Urothelium cell line (cell line): ENCODE data around the gene FBXO34.
"Not testable (repeated sequence)": the region's sequence is repeated elsewhere in the genome, so short reads cannot be mapped to it uniquely, and the experiment has no call there.

Experiments
- DNase-seq: peaks from one replicate; pipeline ENCODE4 v3.0.0; 2011; ENCODE audit warnings: low spot score, mixed read lengths
- FAIRE-seq: peaks from 2 replicates; lab custom pipeline; 2011; peaks lifted over from hg19 to GRCh38; lab: Jason Lieb, UNC

The FBXO34 gene

GRCh38 chr14:55309154-55309553 lies 37.9 kb downstream of the FBXO34 start:
- DNase-seq = no peak
- FAIRE-seq = no peak

DNA sequence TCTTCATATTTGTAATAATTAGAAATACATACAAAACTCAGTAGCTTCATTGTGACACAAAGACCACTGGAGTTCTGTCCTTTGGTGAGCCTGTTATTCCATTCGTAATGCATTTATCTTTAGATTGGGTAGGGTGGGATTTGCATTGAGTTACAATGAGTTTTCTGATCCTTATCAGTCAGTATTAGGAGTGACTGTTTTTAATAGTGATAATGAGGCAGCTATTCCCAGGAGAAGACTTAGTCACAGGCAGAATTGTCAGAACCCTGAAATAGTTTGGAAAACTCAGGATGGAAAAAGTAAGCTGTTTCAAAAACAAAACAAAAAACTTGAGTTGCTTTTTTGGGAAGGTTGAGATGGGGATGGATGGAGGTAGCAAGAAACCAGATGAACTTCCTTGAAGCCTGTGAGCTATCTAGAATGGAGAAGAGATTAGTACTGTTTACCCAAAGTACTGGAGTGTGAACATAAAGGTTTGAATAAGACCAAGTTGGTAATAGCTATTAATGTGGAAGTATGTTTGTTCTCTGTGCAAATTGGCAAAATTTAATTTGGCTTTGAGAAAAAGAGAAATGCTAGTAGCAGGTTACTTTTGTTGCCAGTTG lies 38.6 kb downstream of the FBXO34 start:
- FAIRE-seq (no peak), DNase-seq (no peak)

- not testable (repeated sequence) for FAIRE-seq
These were observed 41.3 kb downstream of the FBXO34 start for GRCh38 chr14:55312379-55313030.

DNA sequence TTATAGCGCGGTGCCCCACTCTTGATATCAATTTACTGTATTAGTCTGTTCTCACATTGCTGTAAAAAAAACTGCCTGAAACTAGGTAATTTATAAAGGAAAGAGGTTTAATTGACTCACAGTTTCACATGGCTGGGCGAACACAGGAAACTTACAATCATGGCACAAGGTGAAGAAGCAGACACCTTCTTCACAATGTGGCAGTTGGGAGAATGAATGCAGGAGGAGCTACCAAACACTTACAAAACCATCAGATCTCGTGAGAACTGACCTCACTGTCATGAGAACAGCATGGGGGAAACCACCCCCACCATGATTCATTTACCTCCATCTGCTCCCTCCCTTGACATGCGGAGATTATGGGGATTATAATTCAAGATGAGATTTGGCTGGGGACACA lies 42.3 kb downstream of the FBXO34 start:
- FAIRE-seq (peak; percentile 79), DNase-seq (no peak)

More at GRCh38 chr14:55312379-55313030, 41.3 kb downstream of the FBXO34 start:
- DNase-seq = not testable (repeated sequence)

DNA sequence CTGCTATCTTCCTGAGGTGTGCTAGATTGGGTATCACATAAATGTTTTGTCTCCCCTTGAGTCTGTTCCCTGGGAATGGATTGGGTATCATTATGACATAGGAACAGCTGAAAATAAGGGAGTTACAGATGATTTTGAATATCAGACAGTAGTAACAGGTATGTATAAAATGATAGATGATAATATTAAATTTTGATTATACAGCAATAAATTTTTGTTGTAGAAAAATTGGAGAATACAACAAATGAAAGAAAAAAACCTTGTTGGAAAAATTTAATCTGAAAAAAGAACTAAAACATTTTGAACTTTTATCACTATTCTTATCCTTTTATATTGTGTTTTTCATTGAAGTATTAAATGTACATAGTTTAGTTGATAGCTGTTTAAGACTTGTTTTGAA lies 43.2 kb downstream of the FBXO34 start:
- FAIRE-seq (no peak), DNase-seq (no peak)

DNA sequence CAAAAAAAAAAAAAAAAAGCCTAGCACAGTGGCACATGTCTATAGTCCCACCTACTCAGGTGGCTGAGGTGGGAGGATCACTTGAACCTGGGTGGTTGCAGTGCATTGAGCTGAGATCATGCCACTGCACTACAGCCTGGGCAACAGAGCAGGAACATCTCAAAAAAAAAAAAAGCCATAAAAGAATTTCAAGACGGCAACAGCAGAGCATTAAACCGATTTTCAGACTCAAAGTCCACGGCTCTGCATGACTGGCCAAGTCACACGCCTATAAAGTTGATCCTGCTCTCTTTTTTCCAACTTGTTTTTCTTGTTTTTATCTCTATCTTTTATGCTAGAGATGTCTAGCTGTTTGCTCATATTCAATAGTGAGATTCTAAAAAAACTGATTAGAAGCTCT lies 45.3 kb downstream of the FBXO34 start:
- FAIRE-seq (no peak), DNase-seq (no peak)

DNA sequence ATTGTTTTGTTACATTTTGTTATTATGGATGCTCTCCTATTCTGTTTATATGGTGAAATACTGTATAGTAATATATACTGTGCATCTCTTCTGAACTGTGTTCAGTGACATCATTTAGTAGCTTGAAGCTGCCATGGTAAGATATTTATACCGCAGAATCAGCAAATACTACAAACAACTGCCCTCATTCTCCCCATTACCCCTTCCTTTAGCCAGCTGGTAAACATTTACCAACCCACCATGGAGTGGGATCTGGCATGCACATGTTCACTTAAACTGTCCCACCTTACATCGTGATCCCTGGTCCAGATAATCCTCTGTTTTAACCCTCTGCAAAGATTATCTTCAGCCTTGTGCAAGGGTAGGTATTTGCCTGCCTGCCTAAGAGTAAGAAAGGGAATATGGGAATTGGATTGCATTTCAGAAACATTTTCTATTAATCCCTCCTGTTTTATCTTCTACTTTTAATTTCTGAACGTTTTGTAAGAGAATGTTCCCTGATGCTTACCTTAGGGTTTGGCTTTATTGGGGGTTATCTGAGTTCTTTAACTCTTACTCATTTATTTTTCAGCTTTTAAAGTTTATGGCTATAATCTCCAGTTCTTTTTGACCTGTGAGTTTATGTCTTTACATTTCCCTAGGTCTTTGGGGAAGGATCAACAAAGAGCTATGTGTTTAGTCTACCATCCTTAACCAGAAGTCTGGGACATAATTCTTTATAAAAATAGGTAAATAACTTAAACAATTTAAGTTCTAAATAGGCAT lies 46.5 kb downstream of the FBXO34 start:
- no peak for FAIRE-seq
- DNase-seq = no peak

- FAIRE-seq = no peak
These were observed 47.5 kb downstream of the FBXO34 start for GRCh38 chr14:55318694-55319093.

GRCh38 chr14:55323910-55324309 lies 52.7 kb downstream of the FBXO34 start:
- FAIRE-seq (no peak), DNase-seq (no peak)

More at GRCh38 chr14:55318694-55319093, 47.5 kb downstream of the FBXO34 start:
- no peak for DNase-seq

DNA sequence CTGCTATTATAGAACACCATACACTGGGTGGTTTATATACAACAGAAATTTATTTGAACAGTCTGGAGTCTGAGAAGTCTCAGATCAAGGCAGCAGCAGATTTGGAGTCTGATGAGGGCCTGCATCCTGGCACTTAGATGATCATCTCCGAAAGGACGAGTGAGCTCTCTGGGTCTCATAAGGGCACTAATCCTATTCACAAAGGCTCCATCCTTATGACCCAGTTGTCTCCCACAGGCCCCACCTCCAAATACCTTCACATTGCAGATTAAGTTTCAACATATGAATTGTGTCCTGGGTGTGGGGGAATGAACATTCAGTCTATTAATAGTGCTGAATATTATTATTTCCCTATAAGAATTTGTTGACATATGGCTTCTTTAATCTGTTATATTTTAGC lies 53.6 kb downstream of the FBXO34 start:
- FAIRE-seq = no peak
- DNase-seq = no peak

DNA sequence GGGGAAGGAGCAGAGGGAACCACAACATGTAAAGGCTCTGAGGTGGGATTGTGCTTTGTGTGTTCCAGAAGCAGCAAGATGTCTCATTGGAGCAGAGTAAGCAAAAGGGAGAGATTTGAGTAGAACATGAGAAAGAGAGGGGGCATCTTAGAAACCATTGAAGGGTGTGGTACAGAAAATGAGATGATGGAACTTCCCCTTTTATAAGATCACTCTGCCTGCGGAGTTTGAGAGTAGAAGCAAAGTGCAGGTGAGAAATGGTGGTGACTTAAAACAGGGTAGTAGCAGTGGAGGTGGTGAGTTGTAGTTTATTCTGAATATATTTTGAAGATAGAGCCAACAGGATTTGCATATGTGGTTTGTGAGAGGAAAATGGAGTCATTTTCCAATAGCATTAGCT lies 56.0 kb downstream of the FBXO34 start:
- DNase-seq = no peak
- FAIRE-seq = no peak

DNA sequence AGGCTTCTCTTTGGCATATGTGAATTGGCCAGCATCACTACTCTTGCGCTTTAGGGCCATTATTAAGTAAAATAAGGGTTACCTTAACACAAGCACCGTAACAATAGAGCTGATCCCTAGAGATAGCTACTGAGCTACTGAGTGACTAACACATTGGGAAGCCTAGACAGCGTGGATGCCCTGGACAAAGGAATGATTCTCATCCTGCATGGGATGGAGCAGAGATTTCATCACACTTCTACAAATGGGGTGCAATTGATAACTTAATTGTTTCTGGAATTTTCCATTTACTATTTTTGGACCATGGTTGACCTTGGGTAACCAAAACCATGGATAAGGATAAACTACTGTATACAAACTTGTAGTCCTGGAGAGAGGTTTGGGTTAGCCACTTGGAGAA lies 57.1 kb downstream of the FBXO34 start:
- no peak for DNase-seq
- peak; percentile 65 for FAIRE-seq

DNA sequence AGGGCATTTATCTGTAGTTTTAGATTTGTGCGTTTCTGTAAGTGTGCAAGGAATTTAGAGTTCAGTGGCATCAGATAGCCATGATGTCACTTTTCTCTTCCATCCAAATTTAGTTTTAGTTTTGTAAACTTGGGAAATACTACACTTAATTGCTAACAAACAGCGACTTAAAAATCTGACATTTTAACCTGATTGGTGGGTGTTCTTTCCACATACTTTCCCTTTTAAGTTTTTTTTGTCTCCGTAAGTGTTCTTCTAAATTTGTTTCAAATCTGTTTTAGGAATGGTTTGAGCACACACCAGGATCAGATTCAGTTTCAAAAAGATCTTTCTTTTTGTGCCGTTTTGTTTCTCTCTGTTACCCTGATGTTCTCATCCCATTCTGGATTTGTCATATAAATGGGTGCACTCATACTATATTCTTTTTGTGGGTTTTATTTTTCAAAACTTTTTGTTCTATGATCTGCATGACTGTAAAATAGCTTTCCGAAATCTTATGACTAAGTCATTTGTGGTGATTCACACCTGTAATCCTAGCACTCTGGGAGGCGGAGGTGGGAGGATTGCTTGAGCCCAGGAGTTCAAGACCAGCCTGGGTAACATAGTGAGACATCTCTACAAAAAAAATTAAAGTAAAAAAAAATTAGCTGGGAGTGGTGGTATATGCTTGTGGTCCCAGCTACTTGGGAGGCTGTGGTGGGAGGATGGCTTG lies 58.9 kb downstream of the FBXO34 start:
- DNase-seq (no peak), FAIRE-seq (no peak)

DNA sequence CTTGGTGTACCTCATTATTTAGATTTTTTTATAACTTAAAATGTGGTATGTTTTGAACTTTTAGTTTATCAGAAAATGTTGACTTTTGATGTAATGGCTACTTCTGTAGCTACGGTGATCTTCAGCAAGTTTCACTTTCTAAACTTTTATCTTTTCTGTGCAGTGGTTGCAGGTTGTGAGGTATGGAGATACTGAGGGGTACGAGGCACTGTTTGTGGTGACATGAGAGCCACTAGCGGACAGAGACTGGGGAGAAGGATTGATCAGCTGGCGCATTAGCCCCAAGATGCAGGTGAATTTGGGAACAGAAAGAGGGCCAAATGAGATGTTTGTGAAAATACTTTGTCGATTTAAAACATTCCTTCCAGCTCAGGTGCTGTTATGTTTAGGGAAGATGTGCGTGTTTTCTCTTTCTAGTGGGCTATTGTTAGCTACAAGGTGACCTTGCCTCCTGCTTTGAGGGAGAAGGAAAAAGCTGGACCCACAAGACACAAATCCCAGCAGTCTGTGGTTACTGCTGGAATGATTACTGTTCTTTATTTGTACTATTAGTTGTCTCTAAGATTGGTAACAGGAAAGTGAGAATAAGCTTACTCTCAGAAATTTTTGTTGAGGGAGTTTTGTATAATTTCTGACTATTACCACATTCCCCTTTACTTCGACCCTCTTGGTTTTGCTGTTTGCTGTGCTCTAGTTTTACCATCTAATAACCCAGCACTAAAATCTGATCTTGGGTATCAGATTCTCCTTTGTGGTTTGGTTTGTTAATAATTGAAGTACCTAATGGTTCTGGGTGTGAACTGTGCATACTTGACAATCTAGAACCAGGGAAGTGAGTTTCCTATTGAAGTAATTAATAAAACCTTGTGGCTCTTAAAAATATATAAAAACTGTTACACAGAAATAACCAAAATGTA lies 61.7 kb downstream of the FBXO34 start:
- FAIRE-seq = no peak

GRCh38 chr14:55333711-55334485 lies 62.7 kb downstream of the FBXO34 start:
- DNase-seq (no peak), FAIRE-seq (no peak)

More for the DNA sequence above, 61.7 kb downstream of the FBXO34 start:
- no peak for DNase-seq

GRCh38 chr14:55336162-55336561 lies 64.9 kb downstream of the FBXO34 start:
- DNase-seq = no peak
- FAIRE-seq = no peak

- no peak for DNase-seq
- no peak for FAIRE-seq
These were observed 65.5 kb downstream of the FBXO34 start for GRCh38 chr14:55336691-55337090.

DNA sequence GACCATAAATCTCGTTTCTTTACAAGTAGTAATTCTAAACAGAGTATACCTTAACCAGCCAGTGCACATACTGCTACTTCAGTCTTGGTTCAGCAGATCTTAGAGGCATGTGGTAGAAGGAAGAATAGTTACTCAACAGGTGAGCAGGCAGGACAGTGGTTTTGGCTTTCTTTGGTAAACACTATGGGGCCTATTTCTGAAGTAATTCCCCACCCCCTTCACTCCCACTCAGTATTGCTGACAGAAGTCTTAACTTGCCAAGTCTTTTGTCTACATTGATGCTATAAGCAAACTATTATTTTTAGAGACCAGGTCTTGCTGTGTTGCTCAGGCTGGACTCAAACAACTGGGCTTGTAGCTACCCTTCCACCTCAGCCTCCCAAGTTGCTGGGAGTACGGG lies 68.5 kb downstream of the FBXO34 start:
- FAIRE-seq = peak; percentile 42

DNA sequence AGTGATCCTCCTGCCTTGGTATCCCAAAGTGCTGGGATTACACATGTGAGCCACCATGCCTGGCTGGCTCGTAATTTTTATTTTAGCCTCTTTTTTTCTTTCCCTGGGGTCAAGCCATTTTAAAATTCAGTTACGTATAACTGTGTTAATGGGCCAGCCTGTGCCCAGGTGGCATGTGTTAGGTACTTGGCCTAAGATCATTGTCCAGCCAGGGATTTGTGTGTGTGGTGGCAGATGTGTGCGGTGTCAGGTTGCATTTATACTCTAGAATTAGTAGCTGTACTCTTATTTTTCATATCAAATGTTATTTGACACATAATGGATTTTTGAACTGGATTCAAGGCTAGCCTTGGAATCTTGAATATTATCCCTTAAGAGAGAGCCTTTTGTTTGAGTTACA lies 69.3 kb downstream of the FBXO34 start:
- no peak for FAIRE-seq
- DNase-seq = no peak

More for the DNA sequence above, 68.5 kb downstream of the FBXO34 start:
- no peak for DNase-seq
